HG02623 (cell line): ENCODE results near the gene TMEM120B.
"Not testable (repeated sequence)": the region's sequence is repeated elsewhere in the genome, so short reads cannot be mapped to it uniquely, and the experiment has no call there.

ENCODE experiments used
- ATAC-seq: cut with Tn5 transposase; IDR thresholded peaks from one replicate; pipeline ENCODE4 v1.9.1; 2021; ENCODE audit warnings: moderate library complexity; ENCODE audit not compliant: unreplicated experiment

TMEM120B gene

DNA sequence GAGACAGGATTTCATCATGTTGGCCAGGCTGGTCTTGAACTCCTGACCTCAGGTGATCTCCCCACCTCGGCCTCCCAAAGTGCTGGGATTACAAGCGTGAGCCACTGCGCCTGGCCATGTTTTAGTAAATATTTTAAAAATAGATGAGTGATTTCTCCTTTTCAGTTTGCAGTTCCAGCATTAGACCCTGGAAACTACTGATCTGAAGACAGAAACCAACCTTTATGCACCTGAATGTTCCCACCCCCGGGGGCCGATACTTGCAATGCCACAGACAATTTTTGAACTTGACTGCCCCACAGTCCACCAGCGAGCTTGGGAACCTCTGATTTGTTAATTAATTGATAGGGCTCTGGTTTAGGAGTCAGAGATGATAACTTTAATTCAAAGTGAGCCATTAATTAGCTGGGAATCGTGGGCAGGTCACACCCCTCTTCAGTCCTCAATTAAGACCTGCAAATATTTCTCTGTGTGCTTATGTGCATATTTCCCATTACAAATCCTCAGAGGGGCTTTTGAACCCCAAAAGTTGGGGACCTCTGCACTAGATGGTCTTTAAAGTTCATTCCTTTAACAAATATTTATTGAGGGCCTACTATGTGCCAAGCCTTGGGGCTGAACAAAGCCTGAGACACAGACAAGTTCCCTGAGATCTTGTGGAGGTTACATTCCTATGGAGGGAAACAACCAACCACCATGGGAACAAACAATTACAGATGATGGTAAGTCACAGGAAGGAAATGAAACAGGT is 4.1 kb upstream of the TMEM120B start:
- no peak for ATAC-seq

DNA sequence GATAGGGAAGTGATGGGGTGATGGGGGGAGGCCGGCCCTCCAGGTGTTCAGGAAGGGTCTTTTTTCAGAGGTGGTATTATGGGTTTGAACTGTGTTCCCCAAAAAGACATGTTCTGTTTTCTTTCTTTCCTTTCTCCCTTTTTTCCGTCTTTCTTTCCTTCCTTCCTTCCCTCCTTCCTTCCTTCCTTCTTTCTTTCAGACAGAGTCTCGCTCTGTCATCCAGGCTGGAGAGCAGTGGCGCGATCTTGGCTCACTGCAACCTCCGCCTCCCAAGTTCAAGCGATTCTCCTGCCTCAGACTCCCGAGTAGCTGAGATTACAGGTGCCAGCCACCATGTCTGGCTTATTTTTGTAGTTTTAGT is 3.5 kb upstream of the TMEM120B start:
- ATAC-seq: not testable (repeated sequence)

DNA sequence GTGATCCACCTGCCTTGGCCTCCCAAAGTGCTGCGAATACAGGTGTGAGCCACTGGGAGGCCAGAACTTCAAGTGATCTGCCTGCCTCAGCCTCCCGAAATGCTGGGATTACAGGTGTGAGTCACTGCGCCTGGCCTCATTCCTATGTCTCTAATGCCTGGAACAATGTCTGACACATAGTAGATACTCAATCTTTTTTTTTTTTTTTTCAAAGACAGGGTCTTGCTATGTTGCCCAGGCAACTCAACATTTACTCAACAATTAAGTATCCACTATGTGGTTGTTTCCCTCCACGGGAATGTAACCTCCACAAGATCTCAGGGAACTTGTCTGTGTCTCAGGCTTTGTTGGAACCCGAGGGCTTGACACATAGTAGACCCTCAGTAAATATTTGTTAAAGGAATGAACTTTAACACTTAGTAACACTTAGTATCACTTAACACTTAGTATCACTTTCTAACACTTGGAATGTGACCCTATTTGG is 3.0 kb upstream of the TMEM120B start:
- no peak for ATAC-seq

DNA sequence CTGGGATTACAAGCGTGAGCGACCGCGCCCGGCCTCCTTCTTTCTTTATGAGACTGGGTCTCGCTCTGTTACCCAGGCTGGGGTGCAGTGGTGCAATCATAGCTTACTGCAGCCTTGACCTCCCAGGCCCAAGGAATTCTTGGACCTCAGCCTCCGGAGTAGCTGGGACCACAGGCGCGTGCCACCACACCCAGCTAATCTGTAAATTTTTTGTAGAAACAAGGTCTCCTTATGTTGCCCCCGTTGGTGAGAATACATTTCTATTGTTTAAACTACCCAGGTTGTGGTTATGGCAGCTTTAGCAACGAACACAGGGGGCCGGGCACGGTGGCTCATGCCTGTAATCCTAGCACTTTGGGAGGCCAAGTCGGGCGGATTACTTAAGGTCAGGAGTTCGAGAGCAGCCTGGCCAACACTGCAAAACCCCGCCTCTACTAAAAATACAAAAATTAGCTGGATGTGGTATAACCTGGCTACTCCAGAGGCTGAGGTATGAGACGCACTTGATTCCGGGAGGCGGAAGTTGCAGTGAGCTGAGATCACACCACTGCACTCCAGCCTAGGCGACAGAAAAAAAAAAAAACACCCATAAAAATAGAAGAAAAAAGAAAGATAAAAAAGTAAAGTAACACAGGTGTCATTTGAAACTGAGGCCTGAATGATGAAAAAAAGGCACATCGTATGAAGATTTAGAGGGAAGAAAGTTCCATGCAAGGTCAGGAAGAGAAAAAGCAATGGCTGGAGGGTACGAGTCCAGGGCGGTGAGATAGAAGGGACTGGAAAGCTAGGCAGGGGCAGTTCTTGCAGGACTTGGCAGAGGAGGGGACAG is 977 bp upstream of the TMEM120B start:
- ATAC-seq: no peak

DNA sequence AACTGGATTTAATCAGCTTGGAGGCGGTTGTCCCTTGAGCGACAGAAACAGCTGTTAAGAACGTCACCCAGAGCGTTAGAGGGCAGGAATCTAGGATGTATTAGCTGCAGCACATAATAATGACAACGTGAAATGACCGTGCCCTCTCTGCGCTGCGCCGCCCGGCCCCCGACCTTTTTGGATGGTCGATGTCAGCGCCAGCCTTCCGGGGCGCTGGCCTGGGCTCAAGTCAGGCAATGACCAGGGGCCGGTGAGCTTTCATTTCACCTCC is 427 bp upstream of the TMEM120B start:
- ATAC-seq: peak; percentile 7

DNA sequence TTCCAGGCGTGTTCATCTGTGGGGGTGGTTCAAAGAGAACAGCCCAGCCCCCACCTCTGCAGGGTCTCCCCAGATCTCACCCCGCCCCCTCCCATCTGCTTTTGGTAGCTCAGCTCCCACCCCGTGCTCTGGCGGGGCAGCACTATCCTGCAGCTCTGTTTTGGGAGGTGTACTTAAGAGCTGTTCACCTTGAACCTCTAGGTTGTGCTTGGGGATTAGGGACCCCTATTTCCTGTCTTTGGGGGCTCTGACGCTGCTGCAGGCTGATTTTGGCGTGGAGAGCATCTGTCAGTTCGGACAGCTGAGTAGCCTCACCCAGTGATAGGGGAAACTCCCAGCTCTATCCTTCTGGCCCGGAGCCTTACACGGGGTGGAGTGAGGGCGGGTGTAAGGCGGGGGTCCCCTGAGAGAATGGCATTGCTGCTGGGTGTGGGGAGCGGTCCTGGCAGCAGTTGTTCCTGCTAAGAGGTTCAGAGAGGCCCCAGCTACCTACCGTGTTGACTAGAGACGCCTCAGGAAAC is 765 bp downstream of the TMEM120B start:
- ATAC-seq: peak; percentile 6

DNA sequence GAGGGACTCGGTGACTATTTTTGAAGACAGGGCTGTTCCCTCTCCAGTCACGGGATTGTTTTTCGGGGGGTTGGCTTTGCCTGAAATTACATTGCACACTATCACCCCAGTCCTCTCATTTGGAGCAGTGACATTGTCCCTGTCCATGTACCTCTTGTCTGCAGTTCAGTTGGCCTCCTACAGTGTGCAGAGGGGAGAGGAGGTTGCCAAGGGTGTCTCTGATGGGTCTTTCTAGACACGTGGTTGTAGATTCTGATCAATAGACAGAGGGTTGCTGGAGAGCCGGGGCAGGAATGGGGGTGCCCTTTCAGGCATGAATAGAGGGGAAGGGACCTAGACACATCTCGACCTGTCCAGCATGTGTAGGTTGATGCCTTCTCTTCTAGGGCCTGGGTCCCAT is 1.2 kb downstream of the TMEM120B start:
- ATAC-seq: no peak

DNA sequence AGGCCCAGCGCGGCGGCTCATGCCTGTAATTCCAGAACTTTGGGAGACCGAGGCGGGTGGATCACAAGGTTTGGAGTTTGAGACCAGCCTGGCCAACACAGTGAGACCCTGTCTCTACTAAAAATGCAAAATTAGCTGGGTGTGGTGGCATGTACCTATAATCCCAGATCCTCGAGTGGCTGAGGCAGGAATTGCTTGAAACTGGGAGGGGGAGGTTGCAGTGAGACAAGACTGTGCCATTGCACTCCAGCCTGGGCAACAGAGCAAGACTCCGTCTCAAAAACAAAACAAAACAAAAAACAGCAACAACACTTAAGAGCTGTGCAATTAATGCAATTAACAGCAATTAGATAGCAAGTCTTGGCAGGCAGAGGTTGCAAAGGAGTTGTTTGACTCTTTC is 2.5 kb downstream of the TMEM120B start:
- not testable (repeated sequence) for ATAC-seq

DNA sequence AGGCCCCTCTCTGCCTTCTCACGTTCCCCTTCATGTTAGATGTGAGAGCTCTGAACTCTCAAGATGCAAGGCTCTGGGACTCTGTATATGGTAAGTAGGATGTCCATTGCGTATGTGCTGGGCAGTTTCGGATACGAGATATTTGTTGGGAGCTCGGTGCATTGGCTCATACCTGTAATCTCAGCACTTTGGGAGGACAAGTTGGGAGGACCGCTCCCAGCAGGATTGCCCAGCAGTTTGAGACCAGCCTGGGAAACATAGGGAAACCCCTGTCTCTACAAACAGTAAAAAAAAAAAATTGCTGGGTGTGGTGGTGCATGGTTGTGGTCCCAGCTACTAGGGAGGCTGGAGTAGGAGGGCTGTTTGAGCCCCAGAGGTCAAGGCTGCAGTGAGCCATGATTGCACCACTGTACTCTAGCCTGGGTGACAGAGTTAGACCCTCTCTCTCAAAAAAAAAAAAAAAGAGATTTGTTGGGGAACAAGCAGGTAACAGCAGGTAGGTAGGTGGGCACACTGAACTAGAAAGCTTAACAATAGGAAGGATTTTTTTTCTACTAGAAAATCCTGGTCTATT is 3.4 kb downstream of the TMEM120B start:
- ATAC-seq: no peak

DNA sequence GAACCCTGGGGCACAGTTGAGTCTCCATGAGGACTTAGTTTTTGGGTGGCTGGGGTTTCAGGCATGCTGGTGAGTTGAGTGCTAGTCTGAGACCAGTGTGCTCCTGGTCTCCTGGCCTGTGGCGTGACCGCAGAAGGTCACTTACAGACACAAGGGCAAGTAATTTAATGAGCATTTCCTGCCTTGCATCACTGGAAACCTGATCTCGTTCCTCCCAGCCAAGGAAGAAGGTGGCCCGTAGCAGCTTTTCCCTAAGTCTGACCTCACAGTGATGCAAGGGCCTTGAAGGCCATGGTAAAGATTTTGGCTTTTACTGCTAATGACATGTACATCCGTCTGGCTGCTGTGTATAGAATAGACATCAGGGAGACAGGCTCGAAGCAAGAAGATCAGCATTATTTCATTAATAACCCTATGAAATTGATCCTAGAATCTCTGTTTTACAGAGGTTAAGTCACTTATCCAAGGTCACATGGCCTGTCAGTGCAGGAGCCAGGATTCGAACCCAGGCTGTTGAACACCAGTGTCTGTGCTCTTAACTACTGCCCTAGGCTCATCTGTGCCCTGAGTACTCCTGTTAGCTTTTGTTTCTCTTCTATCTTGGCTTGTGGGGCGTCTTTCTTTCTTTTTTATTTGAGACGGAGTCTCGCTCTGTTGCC is 4.6 kb downstream of the TMEM120B start:
- no peak for ATAC-seq

DNA sequence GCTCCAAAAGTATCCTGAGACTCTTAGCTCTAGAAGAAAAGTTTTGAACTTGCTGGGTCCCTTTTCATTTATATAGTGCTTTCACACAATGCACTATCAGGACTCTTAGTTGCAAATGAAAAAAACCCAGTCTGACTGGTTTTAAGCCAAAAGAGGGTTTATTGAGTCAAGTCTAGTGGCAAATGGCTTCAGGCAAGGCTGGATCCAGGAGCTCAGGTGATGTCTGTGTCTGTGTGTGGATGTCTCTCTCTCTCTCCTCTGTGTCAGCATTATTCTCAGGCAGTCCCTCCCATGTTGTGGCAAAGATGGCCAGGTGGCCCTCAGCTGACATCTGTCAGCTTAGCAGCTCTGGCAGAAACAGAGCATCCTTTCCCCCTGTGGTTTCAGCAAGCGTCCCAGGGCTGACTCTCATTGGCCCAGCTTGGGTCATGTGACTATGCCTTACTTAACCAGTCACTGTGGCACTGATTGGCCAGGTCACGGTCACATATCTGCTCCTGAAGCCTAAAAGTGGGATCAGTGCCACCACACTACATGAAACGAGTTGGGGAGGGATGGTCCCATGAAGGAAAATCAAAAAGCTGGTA is 6.2 kb downstream of the TMEM120B start:
- no peak for ATAC-seq

DNA sequence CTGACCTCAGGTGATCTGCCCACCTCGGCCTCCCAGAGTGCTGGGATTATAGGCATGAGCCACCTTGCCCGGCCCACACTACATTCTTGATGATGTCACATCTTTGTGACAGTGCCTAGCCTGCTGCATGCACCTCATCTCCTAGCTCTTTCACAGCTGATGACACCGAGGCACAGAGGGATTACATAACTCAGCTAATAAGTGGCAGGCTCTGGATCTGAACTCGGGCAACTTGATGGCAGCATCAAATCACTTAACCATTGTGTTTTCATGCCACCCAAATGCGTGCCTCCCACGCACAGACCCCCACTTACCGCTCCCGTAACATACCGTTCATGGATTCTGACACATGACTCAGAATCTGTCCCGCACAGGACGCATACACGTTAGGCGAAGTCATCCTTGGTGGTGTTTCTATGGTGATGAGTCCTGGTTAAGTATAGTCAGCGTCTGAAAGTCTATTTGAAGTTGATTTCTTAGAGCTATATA is 7.4 kb downstream of the TMEM120B start:
- no peak for ATAC-seq

DNA sequence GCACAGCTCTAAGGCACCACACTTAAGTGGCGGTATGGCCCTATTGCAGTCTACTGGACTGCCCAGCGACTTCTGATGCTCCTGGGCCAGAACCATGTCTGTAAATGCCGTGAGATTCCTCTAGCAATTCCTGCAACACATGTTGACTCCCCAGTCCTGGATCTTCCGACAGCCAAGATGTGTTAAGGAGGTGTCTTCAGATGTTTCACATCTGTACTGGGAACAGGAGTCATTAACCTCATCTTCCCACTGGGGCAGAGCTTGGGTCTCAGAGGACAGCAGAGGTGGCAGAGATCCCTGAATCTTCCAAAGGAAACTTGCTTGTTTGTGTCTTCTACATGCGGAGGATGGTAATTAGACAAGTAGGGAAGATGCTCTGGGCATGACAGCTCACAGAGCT is 8.2 kb downstream of the TMEM120B start:
- ATAC-seq: no peak

DNA sequence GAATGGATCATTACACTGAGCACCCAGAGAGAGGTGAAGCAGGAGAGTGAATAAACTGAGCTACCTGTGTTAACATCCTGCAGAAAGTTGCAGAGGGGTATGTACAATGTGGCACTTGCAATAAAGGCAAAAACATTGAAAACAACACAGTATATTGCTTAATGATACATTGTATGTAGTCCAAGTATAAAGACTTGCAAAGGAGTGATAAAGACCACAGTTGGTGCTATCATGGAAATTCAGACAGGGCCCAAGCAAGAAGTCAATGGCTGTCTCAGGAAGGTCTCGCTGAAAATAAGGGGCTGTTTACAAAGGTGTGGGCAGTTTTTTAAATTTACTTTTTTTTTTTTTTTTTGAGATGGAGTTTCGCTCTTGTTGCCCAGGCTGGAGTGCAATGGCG is 10.0 kb downstream of the TMEM120B start:
- ATAC-seq: no peak

DNA sequence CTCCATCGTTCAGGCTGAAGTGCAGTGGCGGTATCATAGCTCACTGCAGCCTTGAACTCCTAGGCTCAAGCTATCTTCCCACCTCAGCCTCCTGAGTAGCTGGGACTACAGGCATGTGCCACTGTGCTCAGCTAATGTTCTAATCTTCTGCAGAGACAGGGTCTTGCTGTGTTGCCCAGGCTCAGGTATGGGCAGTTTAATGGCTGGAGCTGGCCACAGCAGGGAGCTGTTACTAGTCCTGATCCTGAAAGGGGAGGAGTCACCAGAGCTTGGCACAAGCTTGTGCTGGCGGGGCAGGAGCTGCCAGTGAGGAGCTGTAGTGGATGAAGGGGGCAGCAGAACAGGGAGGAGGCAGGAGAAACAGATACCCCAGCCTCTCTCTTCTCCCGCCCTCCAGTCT is 10.6 kb downstream of the TMEM120B start:
- no peak for ATAC-seq

DNA sequence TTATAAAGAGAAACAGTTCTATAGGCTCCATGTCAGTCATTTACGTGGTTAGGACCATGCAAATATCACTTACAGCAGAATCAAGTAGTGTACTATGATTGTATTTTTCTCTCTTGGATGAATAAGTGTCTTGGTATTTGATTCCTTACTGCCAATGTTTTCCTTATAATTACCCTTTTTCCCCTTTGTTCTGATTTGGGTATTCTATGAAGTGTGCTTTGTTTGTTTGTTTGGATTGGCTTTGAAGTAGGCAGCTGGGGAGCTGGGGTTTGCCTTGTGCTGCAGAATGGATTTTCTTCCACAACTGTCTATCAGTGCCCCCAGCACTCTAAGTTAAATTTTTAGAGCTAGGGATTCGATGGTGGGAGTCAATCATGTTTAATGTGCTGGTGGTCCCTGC is 12.4 kb downstream of the TMEM120B start:
- ATAC-seq: no peak

DNA sequence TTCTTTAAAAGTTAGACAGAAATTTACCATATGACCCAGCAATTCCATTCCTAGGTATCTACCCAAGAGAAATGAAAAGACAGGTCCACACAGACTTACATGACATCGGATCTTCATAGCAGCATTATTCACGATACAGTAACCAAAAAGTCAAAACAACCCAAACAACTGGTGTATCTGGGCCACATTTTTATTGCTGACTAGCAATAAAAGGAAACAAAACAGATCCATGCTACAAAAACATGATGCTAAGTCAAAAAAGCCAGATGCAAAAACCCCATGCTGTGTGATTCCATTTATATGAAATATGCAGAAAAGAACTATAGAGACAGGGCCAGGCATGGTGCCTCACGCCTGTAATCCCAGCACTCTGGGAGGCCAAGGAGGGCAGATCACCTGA is 12.9 kb downstream of the TMEM120B start:
- ATAC-seq: no peak

DNA sequence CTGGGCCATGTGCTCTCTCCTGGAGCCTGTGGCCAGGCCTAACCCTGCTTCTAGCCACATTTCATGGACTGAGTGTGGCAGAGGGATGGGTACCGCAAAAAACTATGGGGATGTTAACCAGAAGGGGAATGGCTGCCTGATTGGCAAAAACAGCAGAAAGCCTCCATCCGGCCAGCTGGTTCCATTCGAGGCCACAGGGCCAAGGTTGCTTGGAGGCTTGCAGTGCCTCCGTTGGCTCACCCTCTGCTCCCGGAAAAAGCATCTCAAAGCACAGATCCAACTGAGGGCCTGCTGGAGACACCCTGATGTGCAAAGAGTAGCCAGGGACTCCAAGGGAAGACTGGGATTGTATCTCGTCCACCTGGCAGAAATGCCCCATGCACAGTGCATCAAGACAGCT is 16.5 kb downstream of the TMEM120B start:
- ATAC-seq: no peak

DNA sequence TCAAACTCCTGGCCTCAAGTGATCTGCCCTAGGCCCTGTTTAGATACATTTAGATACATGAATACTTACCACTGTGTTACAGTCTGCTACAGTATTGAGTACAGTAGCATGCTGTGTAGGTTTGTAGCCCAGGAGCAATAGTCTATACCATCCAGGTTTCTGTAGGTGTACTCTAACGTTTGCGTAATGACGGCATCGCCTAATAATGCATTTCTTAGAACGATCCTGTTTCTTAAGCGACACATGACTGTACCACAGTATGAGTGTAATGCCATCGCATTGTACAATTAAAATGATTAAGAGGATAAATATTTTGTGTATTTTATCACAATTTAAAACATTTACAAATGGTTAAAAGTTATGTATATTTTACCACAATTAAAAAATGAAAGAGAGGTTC is 18.9 kb downstream of the TMEM120B start:
- no peak for ATAC-seq

DNA sequence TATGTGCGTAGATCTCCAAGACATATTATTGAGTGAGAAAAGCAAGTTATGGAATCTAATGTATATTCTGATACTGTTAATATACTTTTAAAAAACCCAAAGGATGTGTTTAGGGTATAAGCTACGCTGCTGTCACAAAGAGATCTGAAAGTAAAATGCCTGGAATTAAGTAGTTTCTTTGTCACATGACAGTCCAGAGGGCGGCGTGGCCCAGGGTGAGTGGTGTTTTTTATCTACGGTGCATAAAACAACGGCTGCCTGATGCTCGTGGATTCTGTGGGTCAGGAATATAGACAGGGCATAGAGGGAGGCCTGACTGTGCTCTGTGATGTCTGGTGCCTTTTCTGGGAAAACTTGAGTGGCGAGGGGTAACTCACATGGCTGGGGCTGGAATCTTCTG is 21.3 kb downstream of the TMEM120B start:
- ATAC-seq: no peak

DNA sequence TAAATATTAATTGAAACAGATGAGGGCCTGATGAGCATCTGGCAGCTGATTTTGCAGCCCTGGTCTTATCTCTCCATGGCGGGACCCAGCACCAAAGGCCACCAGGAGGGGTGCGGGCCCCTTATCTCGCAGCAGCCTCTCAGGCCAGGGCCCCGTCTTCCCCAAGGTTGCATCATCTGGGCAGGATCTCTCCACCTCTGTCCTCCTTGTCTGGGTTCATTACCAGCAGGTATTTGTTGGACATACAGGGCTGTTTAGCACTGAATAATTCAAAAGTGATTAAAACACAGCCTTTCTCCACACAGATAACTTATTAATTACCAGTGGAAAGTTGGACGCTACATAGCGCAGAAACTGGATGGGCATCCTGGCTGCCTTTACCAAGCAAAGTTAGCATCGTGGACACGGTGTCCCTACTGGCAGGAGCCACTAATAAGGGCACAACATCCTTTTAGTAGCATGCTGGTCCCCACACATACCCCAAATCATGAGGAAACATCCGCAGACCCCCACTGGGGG is 25.8 kb downstream of the TMEM120B start:
- ATAC-seq: no peak
